ENCODE measurements around the gene ATP1B2.
A peak's percentile ranks its signal among the peaks of the same experiment; 100 is the strongest.

ATP1B2 gene

GRCh38 chr17:7651097-7651664, 455 bp downstream of the ATP1B2 start:
- no peak for TF ChIP-seq EZH2 (IDR thresholded peaks at IDR 0.05; ENCODE audit: borderline replicate concordance, low read depth, low read length, severe bottlenecking)
- TF ChIP-seq CTCF (IDR thresholded peaks at IDR 0.05; ENCODE audit: borderline replicate concordance, extremely low read depth, low read length, poor library complexity, severe bottlenecking) = no peak
- Histone ChIP-seq H3K4me2 (ENCODE audit: insufficient read depth, low read length) (peak overlapping the region; percentile 60), H3K27me3 (ENCODE audit: insufficient read depth, low read length, poor library complexity) (peaks cover 17% of the 10 kb centered on the region), H3K9ac (ENCODE audit: low read depth, low read length) (peak overlapping the region; percentile 21; the same call in 1 of the 2 replicates), H3K79me2 (ENCODE audit: insufficient read depth, low read length) (no peaks in the 10 kb centered on the region), H3K9me3 (ENCODE audit: insufficient read depth, low read length, severe bottlenecking) (no peaks in the 10 kb centered on the region), H2AFZ (ENCODE audit: low read depth, low read length) (no peak overlapping the region), H3K4me3 (ENCODE audit: low read depth in 1 of 2, low read length in 2 of 2) (peak overlapping the region in 1 of 2 experiments; percentile 34; a peak in 1 of 4 replicates), H4K20me1 (ENCODE audit: insufficient read depth, low read length) (no peaks in the 10 kb centered on the region), H3K27ac (ENCODE audit: low read length) (no peak overlapping the region), H3K36me3 (ENCODE audit: insufficient read depth, low read length) (no peaks in the 10 kb centered on the region), H3K4me1 (ENCODE audit: insufficient read depth, low read length) (peaks cover 10% of the 10 kb centered on the region)
- no peak for ATAC-seq (ENCODE audit: insufficient read depth, low read depth)
- DNase-seq = no peak

GRCh38 chr17:7651665-7652387, 1.1 kb downstream of the ATP1B2 start:
- TF ChIP-seq CTCF (IDR thresholded peaks at IDR 0.05; ENCODE audit: borderline replicate concordance, extremely low read depth, low read length, poor library complexity, severe bottlenecking) (no peak), EZH2 (IDR thresholded peaks at IDR 0.05; ENCODE audit: borderline replicate concordance, low read depth, low read length, severe bottlenecking) (no peak)
- Histone ChIP-seq H3K27ac (ENCODE audit: low read length) (no peak overlapping the region), H3K9ac (ENCODE audit: low read depth, low read length) (no peak overlapping the region; the same call in 1 of the 2 replicates), H3K4me1 (ENCODE audit: insufficient read depth, low read length) (peaks cover 10% of the 10 kb centered on the region), H3K79me2 (ENCODE audit: insufficient read depth, low read length) (no peaks in the 10 kb centered on the region), H2AFZ (ENCODE audit: low read depth, low read length) (no peak overlapping the region), H3K4me3 (ENCODE audit: low read depth in 1 of 2, low read length in 2 of 2) (no peak overlapping the region), H3K9me3 (ENCODE audit: insufficient read depth, low read length, severe bottlenecking) (no peaks in the 10 kb centered on the region), H4K20me1 (ENCODE audit: insufficient read depth, low read length) (no peaks in the 10 kb centered on the region), H3K4me2 (ENCODE audit: insufficient read depth, low read length) (no peak overlapping the region), H3K36me3 (ENCODE audit: insufficient read depth, low read length) (no peaks in the 10 kb centered on the region), H3K27me3 (ENCODE audit: insufficient read depth, low read length, poor library complexity) (peaks cover 17% of the 10 kb centered on the region)
- DNase-seq (no peak), ATAC-seq (ENCODE audit: insufficient read depth, low read depth) (no peak)

- peaks cover 17% of the 10 kb centered on the region for H3K27me3 ChIP-seq (ENCODE audit: insufficient read depth, low read length, poor library complexity)
- H2AFZ ChIP-seq (ENCODE audit: low read depth, low read length) = no peak overlapping the region
- no peak overlapping the region for H3K9ac ChIP-seq (ENCODE audit: low read depth, low read length)
- no peaks in the 10 kb centered on the region for H3K9me3 ChIP-seq (ENCODE audit: insufficient read depth, low read length, severe bottlenecking)
- no peak for DNase-seq
- no peak for ATAC-seq (ENCODE audit: insufficient read depth, low read depth)
- H4K20me1 ChIP-seq (ENCODE audit: insufficient read depth, low read length) = no peaks in the 10 kb centered on the region
- H3K4me1 ChIP-seq (ENCODE audit: insufficient read depth, low read length) = peaks cover 10% of the 10 kb centered on the region
- H3K4me2 ChIP-seq (ENCODE audit: insufficient read depth, low read length) = no peak overlapping the region
- no peak overlapping the region for H3K27ac ChIP-seq (ENCODE audit: low read length)
- no peaks in the 10 kb centered on the region for H3K36me3 ChIP-seq (ENCODE audit: insufficient read depth, low read length)
- TF ChIP-seq CTCF (IDR thresholded peaks at IDR 0.05; ENCODE audit: borderline replicate concordance, extremely low read depth, low read length, poor library complexity, severe bottlenecking) = no peak
- TF ChIP-seq EZH2 (IDR thresholded peaks at IDR 0.05; ENCODE audit: borderline replicate concordance, low read depth, low read length, severe bottlenecking) = no peak
- no peaks in the 10 kb centered on the region for H3K79me2 ChIP-seq (ENCODE audit: insufficient read depth, low read length)
- no peak overlapping the region for H3K4me3 ChIP-seq (ENCODE audit: low read depth in 1 of 2, low read length in 2 of 2)
Observed at GRCh38 chr17:7652388-7653356, 1.9 kb downstream of the ATP1B2 start.
